GM12801 (cell line): ENCODE data around the gene IGSF9.

ENCODE experiments used
- CTCF ChIP-seq: IDR thresholded peaks from one replicate; pipeline ENCODE4 v1.5.1; 2011; ENCODE audit warnings: control low read depth; ENCODE audit not compliant: insufficient read length; ENCODE audit errors: extremely low read depth

Gene IGSF9

GRCh38 chr1:159940006-159940620 is 5.3 kb downstream of the IGSF9 start:
- no peak for TF ChIP-seq CTCF

DNA sequence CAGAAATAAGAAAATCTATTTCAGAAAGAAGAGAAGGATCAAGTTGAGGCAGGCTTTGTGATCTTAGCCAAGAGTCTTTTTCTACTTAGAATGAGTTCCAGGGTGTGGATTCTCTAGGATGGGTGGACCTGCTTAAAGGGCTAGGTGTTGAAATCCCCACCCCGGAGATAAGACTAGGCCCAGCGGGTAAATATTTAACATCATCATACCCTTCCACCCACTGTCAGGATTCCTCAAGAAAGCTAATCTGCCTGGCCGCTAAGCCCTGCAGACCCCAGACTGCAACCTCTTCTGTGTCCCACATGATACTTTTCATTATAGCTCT is 5.8 kb downstream of the IGSF9 start:
- no peak for TF ChIP-seq CTCF

GRCh38 chr1:159938905-159939677 is 6.3 kb downstream of the IGSF9 start:
- no peak for TF ChIP-seq CTCF

DNA sequence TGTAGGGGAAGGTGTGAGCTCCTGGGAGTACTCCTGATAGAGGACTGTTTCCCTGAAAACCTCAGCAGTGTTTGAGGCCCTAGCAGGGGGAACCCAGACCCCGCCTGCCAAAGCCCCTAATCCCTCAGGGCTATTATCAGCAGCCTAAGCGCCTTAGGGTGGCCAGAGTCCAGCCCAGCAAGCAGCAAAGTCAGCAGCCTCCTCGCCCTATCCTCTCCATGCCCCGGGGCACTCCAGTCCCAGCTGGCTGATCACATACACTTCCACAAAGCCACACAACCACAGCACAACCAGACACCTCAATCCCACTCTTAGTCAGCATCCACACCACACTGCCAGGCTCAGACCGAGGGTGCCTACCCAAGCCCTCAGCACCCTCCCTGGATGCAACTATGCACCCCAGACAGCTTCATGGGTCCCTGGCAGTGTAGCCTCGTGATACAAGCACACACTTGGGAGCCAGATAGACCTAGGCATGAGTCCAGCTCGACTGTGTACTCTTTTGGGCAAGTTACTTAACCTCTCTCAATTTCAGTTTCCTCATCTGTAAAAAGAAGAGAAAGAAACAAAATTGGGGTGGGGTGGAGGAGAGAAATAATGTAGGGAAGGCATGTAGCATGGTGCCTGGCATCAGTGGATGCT is 7.1 kb downstream of the IGSF9 start:
- TF ChIP-seq CTCF, result no peak

GRCh38 chr1:159937054-159937750 is 8.2 kb downstream of the IGSF9 start:
- no peak for TF ChIP-seq CTCF

DNA sequence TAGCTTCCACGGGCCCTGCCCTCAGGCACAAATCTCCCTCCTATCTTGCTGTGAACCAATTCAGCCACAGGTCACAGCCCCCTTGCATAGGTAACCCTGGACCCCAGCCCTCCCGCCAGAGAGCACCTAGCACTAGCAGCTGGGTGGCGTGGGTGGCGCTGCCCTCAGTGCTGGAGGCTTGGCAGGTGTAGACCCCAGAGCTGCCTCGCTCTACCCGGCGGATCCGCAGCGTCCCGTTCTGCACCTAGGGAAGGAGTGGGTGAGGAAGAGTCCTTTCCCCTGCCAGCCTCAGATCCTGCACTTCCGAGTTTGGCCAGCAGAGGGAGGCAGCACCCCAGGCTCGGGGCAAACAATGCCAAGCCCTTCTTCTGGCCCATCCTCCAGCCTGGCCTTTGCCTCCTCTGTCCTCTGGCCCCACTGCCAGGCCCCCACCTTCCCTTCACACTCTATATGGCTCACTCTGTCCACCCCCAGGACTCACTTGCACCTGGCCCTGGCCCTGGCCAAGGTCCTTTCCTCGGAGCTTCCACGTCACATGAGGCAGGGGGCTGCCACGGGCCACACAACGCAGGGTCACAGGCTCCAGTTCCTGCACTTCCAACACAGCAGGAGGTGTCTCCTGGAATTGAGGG is 9.0 kb downstream of the IGSF9 start:
- TF ChIP-seq CTCF, result peak; percentile 97

- TF ChIP-seq CTCF, result no peak
Observed at GRCh38 chr1:159935719-159936272, 9.6 kb downstream of the IGSF9 start.
